ENCODE measurements around the gene CEP164. TPM values are rescaled to one million over a fixed set of nuclear protein-coding genes. Genes with fewer than 3 reads are reported as not detected.

The CEP164 gene
- total and polyA plus RNA-seq, 2 of the 8 experiments (the other 6 are each of a cell fraction or from before 2014, with no cell fraction given) = 8.4 to 20.8 TPM

GRCh38 chr11:117394221-117394925 lies 66.7 kb downstream of the CEP164 start:
- no peak overlapping the region for H3K27ac ChIP-seq (ENCODE audit: low read depth, low read length)
- H3K23me2 ChIP-seq (ENCODE audit: low read depth, low read length) = no peaks in the 10 kb centered on the region
- no peaks in the 10 kb centered on the region for H3K27me3 ChIP-seq (replicated peaks in 1 of 4; ENCODE audit: control insufficient read depth in 3 of 4, extremely low read depth in 1 of 4, insufficient read depth in 3 of 4, low read length in 3 of 4)
- no peaks in the 10 kb centered on the region for H3K79me2 ChIP-seq (ENCODE audit: control insufficient read depth in 1 of 2, insufficient read depth in 2 of 2, low read length in 2 of 2)
- no peak overlapping the region for H3K4ac ChIP-seq (replicated peaks; ENCODE audit: insufficient read length, low read depth, low read length)
- H2AK5ac ChIP-seq (ENCODE audit: low read depth, low read length) = no peak overlapping the region
- no peak overlapping the region for H4K5ac ChIP-seq (ENCODE audit: insufficient read length, low read depth, low read length)
- POLR2A ChIA-PET (ENCODE audit: partially characterized antibody) = interaction anchor here (1.2 kb wide), 1 partner anchor 26 kb away, joined by 3 read pairs; no protein-coding TSS in a partner anchor
- DNase-seq (ENCODE audit: low read depth in 1 of 2, low spot score in 2 of 2) = no peak
- no peak overlapping the region for H3K23ac ChIP-seq (ENCODE audit: insufficient read length)
- peaks cover 10 to 16% of the 10 kb centered on the region in 2 experiments for H3K9me3 ChIP-seq (ENCODE audit: insufficient read depth in 2 of 2, low read depth in 1 of 2, low read length in 1 of 2)
- no peak overlapping the region for H3K4me3 ChIP-seq (ENCODE audit: extremely low read depth in 1 of 4, insufficient read depth in 2 of 4, low read depth in 3 of 4, low read length in 4 of 4)
- no peaks in the 10 kb centered on the region; the same call in 1 of the 2 replicates for H3K79me1 ChIP-seq (ENCODE audit: low read depth, low read length)
- no peak overlapping the region for H2BK15ac ChIP-seq (ENCODE audit: low read length)
- peaks cover 4 to 8% of the 10 kb centered on the region in 2 experiments for H4K20me1 ChIP-seq (replicated peaks in 1 of 2; ENCODE audit: control insufficient read depth in 1 of 2, insufficient read depth in 2 of 2, low read length in 2 of 2)
- no peaks in the 10 kb centered on the region for H3K4me1 ChIP-seq (replicated peaks in 1 of 4; ENCODE audit: control insufficient read depth in 3 of 4, insufficient read depth in 4 of 4, low read length in 3 of 4)
- 88% methylated on average over 14 of the region's 14 CpGs; no CpG with 5 or more reads in 1 of the 2 experiments for WGBS, 2 experiments (ENCODE audit: extremely low coverage in 1 of 2, insufficient coverage in 1 of 2, insufficient read length in 1 of 2, insufficient replicate concordance in 2 of 2, low coverage in 1 of 2, low lambda C conversion rate in 2 of 2, missing lambda C conversion rate in 1 of 2)
- peaks cover 0 to 53% (median 29%) of the 10 kb centered on the region in 4 experiments; a peak in 7 of 8 replicates for H3K36me3 ChIP-seq (ENCODE audit: control insufficient read depth in 2 of 4, insufficient read depth in 4 of 4, low read length in 3 of 4)
- H4K8ac ChIP-seq (ENCODE audit: extremely low read depth, insufficient read depth, low read length) = no peak overlapping the region
- no peak overlapping the region for H2BK5ac ChIP-seq (ENCODE audit: low read depth, low read length)
- H2BK12ac ChIP-seq (ENCODE audit: low read depth, low read length) = no peak overlapping the region
- H3K18ac ChIP-seq (ENCODE audit: extremely low read depth, low read length) = no peak overlapping the region
- no peak overlapping the region for H2BK20ac ChIP-seq (ENCODE audit: low read length)
- no peak overlapping the region for H3K14ac ChIP-seq (ENCODE audit: insufficient read length)
- no peak for FAIRE-seq
- no peak overlapping the region for H4K91ac ChIP-seq (replicated peaks; ENCODE audit: insufficient read length, low read length)
- H3K56ac ChIP-seq (replicated peaks; ENCODE audit: insufficient read length, low read depth, low read length) = no peak overlapping the region
- TF ChIP-seq GABPA (IDR thresholded peaks at IDR 0.05; ENCODE audit: borderline replicate concordance, insufficient read depth, low read length) = no peak
- no peak for TF ChIP-seq CBX5 (IDR thresholded peaks at IDR 0.05; ENCODE audit: low read depth, low read length)
- CTCF ChIA-PET (ENCODE audit: partially characterized antibody) = interaction anchor here (1.2 to 3.4 kb wide), 2 partner anchors 21 to 32 kb away, joined by 4 to 9 read pairs; no protein-coding TSS in a partner anchor
- no peak overlapping the region for H2AFZ ChIP-seq (ENCODE audit: low read length)
- H3K4me2 ChIP-seq (ENCODE audit: insufficient read depth in 1 of 2, low read depth in 2 of 2, low read length in 2 of 2) = no peak overlapping the region
- no peak overlapping the region for H3K9ac ChIP-seq (replicated peaks in 1 of 4; ENCODE audit: extremely low read depth in 1 of 4, low read depth in 3 of 4, low read length in 3 of 4)
- no peak overlapping the region for H2BK120ac ChIP-seq (replicated peaks; ENCODE audit: low read depth, low read length)
